Spleen (tissue), 7 donors: ENCODE results near the gene ST6GAL2.

Experiments
- POLR2A ChIP-seq, 3 donors: fragments of 450-650 bp; IDR thresholded peaks; one replicate each; pipeline ENCODE4 v1.5.1; 2017; ENCODE audit warnings: antibody characterized with exemption in 3 of 3, mild to moderate bottlenecking in 1 of 3
- POLR2AphosphoS5 ChIP-seq, 3 donors: sonication (generic); formaldehyde crosslinking; IDR thresholded peaks; one replicate each; pipeline ENCODE4 v1.5.1; 2017; ENCODE audit warnings: antibody characterized with exemption in 3 of 3
- TF ChIP-seq, protein P1 (sequence below), 11 experiments: fragments of 200-600 bp in 7 of 11; fragments of 450-650 bp in 4 of 11; sonication (generic) in 4 of 11; IDR thresholded peaks in 8 of 11; conservative IDR thresholded peaks in 3 of 11; 1 replicate in 7 of 11; 2 replicates in 4 of 11; pipeline versions ENCODE4 v1.4.0 to v1.8.0; 2016 to 2021; ENCODE audit warnings: antibody characterized with exemption in 11 of 11, inconsistent platforms in 4 of 11, mild to moderate bottlenecking in 1 of 11
- donor health status: DM: no; HTN: no; CAD: no; lungs with moderate emphysema.
- donor health status: DM: no; HTN: no; CAD: no.
- donor health status: DM: no; HTN: no; CAD: no.

- TF ChIP-seq, protein P1, sequence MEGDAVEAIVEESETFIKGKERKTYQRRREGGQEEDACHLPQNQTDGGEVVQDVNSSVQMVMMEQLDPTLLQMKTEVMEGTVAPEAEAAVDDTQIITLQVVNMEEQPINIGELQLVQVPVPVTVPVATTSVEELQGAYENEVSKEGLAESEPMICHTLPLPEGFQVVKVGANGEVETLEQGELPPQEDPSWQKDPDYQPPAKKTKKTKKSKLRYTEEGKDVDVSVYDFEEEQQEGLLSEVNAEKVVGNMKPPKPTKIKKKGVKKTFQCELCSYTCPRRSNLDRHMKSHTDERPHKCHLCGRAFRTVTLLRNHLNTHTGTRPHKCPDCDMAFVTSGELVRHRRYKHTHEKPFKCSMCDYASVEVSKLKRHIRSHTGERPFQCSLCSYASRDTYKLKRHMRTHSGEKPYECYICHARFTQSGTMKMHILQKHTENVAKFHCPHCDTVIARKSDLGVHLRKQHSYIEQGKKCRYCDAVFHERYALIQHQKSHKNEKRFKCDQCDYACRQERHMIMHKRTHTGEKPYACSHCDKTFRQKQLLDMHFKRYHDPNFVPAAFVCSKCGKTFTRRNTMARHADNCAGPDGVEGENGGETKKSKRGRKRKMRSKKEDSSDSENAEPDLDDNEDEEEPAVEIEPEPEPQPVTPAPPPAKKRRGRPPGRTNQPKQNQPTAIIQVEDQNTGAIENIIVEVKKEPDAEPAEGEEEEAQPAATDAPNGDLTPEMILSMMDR (IDR thresholded peaks at IDR 0.05 in 8 of 11, conservative IDR thresholded peaks at IDR 0.05 in 3 of 11), result no peak
- TF ChIP-seq POLR2A (IDR thresholded peaks at IDR 0.05) (no peak), POLR2AphosphoS5 (IDR thresholded peaks at IDR 0.05) (no peak)
Observed at GRCh38 chr2:106921451-106921850, 35.5 kb upstream of the ST6GAL2 start.
